Subcutaneous adipose tissue (tissue), 4 donors: Measurements from ENCODE around the gene GPATCH4. TPM values are rescaled to one million over a fixed set of nuclear protein-coding genes. Genes with fewer than 3 reads are reported as not detected.

Source experiments
- CTCF ChIP-seq: fragments of 450-650 bp; IDR thresholded peaks from one replicate; pipeline ENCODE4 v1.5.1; 2016; ENCODE audit warnings: low read depth, mild to moderate bottlenecking, control low read depth, antibody characterized with exemption, moderate library complexity
- total RNA-seq, 4 donors: library from RNA; depleted of rRNA; stranded (reverse); fragments of >200 nt; gene quantifications; one replicate each; pipeline ENCODE4 v1.1.0, GENCODE V29; 2016

The GPATCH4 gene
- total RNA-seq, 4 donors from 2014 or later = 10.7 to 35.1 (median 21.4) TPM

- TF ChIP-seq CTCF = no peak
These were observed 35.8 kb downstream of the GPATCH4 start for GRCh38 chr1:156565519-156565918.

DNA sequence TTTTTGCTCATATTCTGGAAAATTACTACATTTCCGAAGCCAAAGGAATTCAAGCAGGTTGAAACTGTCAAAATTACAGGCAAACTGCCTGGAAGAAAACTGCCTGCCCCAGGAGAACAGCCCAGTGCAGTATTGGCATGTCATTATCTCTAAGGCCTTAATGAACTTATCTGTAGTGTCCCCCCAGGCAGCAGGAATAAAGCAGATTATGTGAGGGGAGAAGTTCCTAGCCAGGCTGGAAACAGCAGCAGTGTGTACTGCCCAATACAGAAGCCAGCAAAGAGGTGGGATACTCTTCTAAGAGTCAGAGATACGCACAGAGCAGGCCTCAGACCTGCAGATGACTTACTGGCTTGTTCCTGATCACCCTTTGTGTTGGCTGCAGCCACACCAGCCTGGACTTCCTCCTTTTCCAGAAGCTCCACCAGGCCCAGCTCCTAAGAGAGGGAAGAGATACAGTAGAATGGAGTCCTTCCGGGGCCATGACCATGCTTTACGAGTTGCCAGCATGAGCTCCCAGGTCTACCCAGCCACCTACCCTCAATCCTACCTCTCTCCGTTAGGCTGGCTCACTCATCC, 40.6 kb downstream of the GPATCH4 start:
- TF ChIP-seq CTCF = no peak

DNA sequence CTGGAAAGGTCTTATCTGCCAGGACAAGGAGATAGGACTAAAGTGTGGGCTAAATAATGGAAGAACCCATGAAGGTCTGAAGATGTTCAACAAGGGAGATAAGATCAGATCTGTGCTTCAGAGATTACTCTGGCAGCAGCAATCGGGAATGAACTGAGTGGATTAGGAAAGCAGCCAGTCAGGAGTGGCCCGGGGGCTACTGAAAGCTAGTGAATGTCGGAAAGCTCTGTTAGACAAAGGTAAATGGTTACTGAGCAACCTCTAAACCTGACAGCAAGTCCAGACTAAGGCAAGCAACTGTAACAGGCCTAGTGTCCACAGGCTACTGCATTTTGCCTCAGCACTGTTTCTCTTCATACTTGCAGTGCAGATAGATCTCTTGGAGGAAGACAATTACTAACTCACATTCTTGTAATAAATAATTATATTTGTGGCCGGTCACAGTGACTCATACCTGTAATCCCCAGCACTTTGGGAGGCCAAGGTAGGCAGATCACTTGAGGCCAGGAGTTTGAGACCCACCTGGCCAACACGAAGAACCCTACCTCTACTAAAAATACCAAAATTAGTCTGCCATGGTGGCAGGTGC, 41.4 kb downstream of the GPATCH4 start:
- TF ChIP-seq CTCF = no peak

- TF ChIP-seq CTCF = no peak
These were observed 42.0 kb downstream of the GPATCH4 start for GRCh38 chr1:156559086-156559796.

DNA sequence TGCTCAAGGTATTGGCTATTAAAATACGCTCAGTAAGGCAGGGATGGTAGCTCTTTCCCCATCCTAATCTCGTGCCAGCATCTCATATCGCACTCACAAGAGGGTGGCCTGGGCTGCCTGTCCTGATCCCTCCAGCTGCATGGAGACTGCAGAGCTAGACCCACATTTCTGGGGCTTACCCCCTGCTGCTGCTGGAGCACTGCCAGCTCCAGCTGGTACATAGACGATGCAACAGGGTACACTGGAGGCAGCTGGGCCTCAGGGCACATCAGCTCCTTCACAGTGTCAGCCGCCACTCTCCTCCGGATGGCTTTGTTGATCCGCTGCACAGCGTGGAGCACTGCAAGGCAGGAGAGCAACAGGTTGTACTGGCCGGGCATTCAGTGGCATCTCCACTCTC, 44.9 kb downstream of the GPATCH4 start:
- no peak for TF ChIP-seq CTCF

GRCh38 chr1:156555715-156556114, 45.6 kb downstream of the GPATCH4 start:
- TF ChIP-seq CTCF = no peak

GRCh38 chr1:156554971-156555370, 46.3 kb downstream of the GPATCH4 start:
- TF ChIP-seq CTCF = no peak
